ENCODE measurements around the gene CCDC70. TPM values are rescaled to one million over a fixed set of nuclear protein-coding genes. Genes with fewer than 3 reads are reported as not detected.

Gene CCDC70
- total RNA-seq, 1 donor from 2014 or later: not detected

Other genes starting within 250 kb of the CCDC70 start
- 5.2 TPM for gene DHRS12, start 57.8 kb upstream of the CCDC70 start, total RNA-seq
- gene TMEM272, start 16.8 kb upstream of the CCDC70 start, total RNA-seq: not detected
- 6.3 TPM for gene ATP7B, start 149.5 kb downstream of the CCDC70 start, total RNA-seq
- 25.1 TPM for gene ALG11, start 150.4 kb downstream of the CCDC70 start, total RNA-seq
- gene UTP14C, start 162.7 kb downstream of the CCDC70 start, total RNA-seq: 12.5 TPM